ENCODE measurements around the gene DHRSX. TPM values are rescaled to one million over a fixed set of nuclear protein-coding genes. Genes with fewer than 3 reads are reported as not detected.

Gene DHRSX
- polyA plus RNA-seq, 10 donors: 10.2 to 14.4 (median 12.9) TPM

Other genes with a start within 250 kb of the DHRSX start
- 10 to 100 TPM; 17.0 to 29.2 (median 23.2) TPM for gene ZBED1, start within 50 bp of the DHRSX start, polyA plus RNA-seq (ENCODE audit: insufficient read length in 10 of 10)
- gene CD99, start 190.3 kb upstream of the DHRSX start, polyA plus RNA-seq (ENCODE audit: insufficient read length in 10 of 10): 100 to 1,000 TPM; 188 to 386 (median 280) TPM

Data from muscle of back (tissue), 10 donors.